H1 (cell line): ENCODE data around the gene TOP3B. TPM values are rescaled to one million over a fixed set of nuclear protein-coding genes. Genes with fewer than 3 reads are reported as not detected.

Experiments
- CTCF ChIA-PET: fragments of 300-600 bp; sonication (Branson Sonifier 250); formaldehyde crosslinking; loops from one replicate; lab custom pipeline; 2021; ENCODE audit not compliant: partially characterized antibody; lab: Charles Lee
- POLR2A ChIA-PET: fragments of 300-600 bp; sonication (Branson Sonifier 250); formaldehyde crosslinking; loops from one replicate; lab custom pipeline; 2021; ENCODE audit warnings: inconsistent platforms; ENCODE audit not compliant: partially characterized antibody; lab: Charles Lee
- DNase-seq, 2 experiments: peaks; one replicate each; pipeline versions ENCODE4 v3.0.0 to v3.0.0-alpha.2; 2010 to 2022; ENCODE audit warnings: low spot score in 2 of 2, low read depth in 1 of 2, mixed read lengths in 1 of 2
- FAIRE-seq: peaks from 2 replicates; lab custom pipeline; 2011; peaks lifted over from hg19 to GRCh38; lab: Jason Lieb, UNC
- H2AFZ ChIP-seq: 2 replicates; pipeline ENCODE4 v1.8.1; 2012; ENCODE audit warnings: low read length, inconsistent platforms
- H2AK5ac ChIP-seq: 2 replicates; pipeline ENCODE4 v1.6.1; 2013; ENCODE audit warnings: low read depth, low read length
- H2BK120ac ChIP-seq: replicated peaks from 2 replicates; pipeline ENCODE3; 2013; ENCODE audit warnings: low read depth, low read length, inconsistent platforms
- H2BK12ac ChIP-seq: 2 replicates; pipeline ENCODE4 v1.6.1; 2013; ENCODE audit warnings: low read depth, low read length
- H2BK15ac ChIP-seq: 2 replicates; pipeline ENCODE4 v1.6.1; 2013; ENCODE audit warnings: low read length
- H2BK20ac ChIP-seq: 2 replicates; pipeline ENCODE4 v1.6.1; 2013; ENCODE audit warnings: low read length
- H2BK5ac ChIP-seq: 2 replicates; pipeline ENCODE4 v1.6.1; 2013; ENCODE audit warnings: low read depth, low read length
- H3K14ac ChIP-seq: 2 replicates; pipeline ENCODE4 v1.6.1; 2013; ENCODE audit warnings: inconsistent platforms; ENCODE audit not compliant: insufficient read length
- H3K18ac ChIP-seq: 2 replicates; pipeline ENCODE4 v1.6.1; 2013; ENCODE audit warnings: low read length; ENCODE audit errors: extremely low read depth
- H3K23ac ChIP-seq: 2 replicates; pipeline ENCODE4 v1.6.1; 2013; ENCODE audit warnings: inconsistent platforms; ENCODE audit not compliant: insufficient read length
- H3K23me2 ChIP-seq: 2 replicates; pipeline ENCODE4 v1.6.1; 2013; ENCODE audit warnings: low read depth, low read length
- H3K27ac ChIP-seq: 2 replicates; pipeline ENCODE4 v1.6.1; 2011; ENCODE audit warnings: low read depth, low read length, inconsistent platforms
- H3K27me3 ChIP-seq, 4 experiments: replicated peaks in 1 of 4; 1 replicate in 1 of 4; 2 replicates in 3 of 4; pipeline versions ENCODE4 v1.6.1 to v1.8.1; 2011 to 2013; ENCODE audit warnings: low read length in 3 of 4, mild to moderate bottlenecking in 3 of 4, inconsistent platforms in 2 of 4, mixed read lengths in 2 of 4, moderate library complexity in 1 of 4; ENCODE audit not compliant: control insufficient read depth in 3 of 4, insufficient read depth in 3 of 4; ENCODE audit errors: extremely low read depth in 1 of 4
- H3K36me3 ChIP-seq, 4 experiments: 2 replicates each; pipeline versions ENCODE4 v1.6.1 to v1.8.1; 2011 to 2013; ENCODE audit warnings: mild to moderate bottlenecking in 4 of 4, low read length in 3 of 4, moderate library complexity in 2 of 4, control low read depth in 1 of 4, inconsistent platforms in 1 of 4; ENCODE audit not compliant: insufficient read depth in 4 of 4, control insufficient read depth in 2 of 4
- H3K4ac ChIP-seq: replicated peaks from 2 replicates; pipeline ENCODE3; 2013; ENCODE audit warnings: low read length, low read depth, mixed read lengths, inconsistent platforms; ENCODE audit not compliant: insufficient read length
- H3K4me1 ChIP-seq, 4 experiments: replicated peaks in 1 of 4; 1 replicate in 1 of 4; 2 replicates in 3 of 4; pipeline versions ENCODE4 v1.6.1 to v1.8.1; 2011 to 2013; ENCODE audit warnings: low read length in 3 of 4, inconsistent platforms in 2 of 4, mixed read lengths in 1 of 4; ENCODE audit not compliant: insufficient read depth in 4 of 4, control insufficient read depth in 3 of 4
- H3K4me2 ChIP-seq, 2 experiments: 2 replicates each; pipeline versions ENCODE4 v1.6.1 to v1.8.1; 2011 to 2013; ENCODE audit warnings: low read depth in 2 of 2, low read length in 2 of 2, control low read depth in 1 of 2, inconsistent platforms in 1 of 2, mild to moderate bottlenecking in 1 of 2; ENCODE audit not compliant: insufficient read depth in 1 of 2
- H3K4me3 ChIP-seq, 4 experiments: fragments of 200-600, 300-600 bp in 1 of 4; sonication (generic), shearing (Covaris generic), sonication (Bioruptor Twin) in 1 of 4; 2 replicates each; pipeline versions ENCODE4 v1.5.1 to v1.8.1; 2011 to 2016; ENCODE audit warnings: low read length in 4 of 4, low read depth in 3 of 4, control low read depth in 2 of 4, inconsistent platforms in 2 of 4, mild to moderate bottlenecking in 2 of 4, mixed read lengths in 1 of 4, moderate library complexity in 1 of 4; ENCODE audit not compliant: insufficient read depth in 2 of 4; ENCODE audit errors: extremely low read depth in 1 of 4
- H3K56ac ChIP-seq: replicated peaks from 2 replicates; pipeline ENCODE3; 2013; ENCODE audit warnings: low read depth, mild to moderate bottlenecking, mixed read lengths, low read length, inconsistent platforms; ENCODE audit not compliant: insufficient read length
- H3K79me1 ChIP-seq: 2 replicates; pipeline ENCODE4 v1.6.1; 2013; ENCODE audit warnings: low read depth, low read length, control low read depth
- H3K79me2 ChIP-seq, 2 experiments: 2 replicates each; pipeline versions ENCODE4 v1.6.1 to v1.8.1; 2012 to 2013; ENCODE audit warnings: low read length in 2 of 2, mild to moderate bottlenecking in 2 of 2, inconsistent platforms in 1 of 2; ENCODE audit not compliant: insufficient read depth in 2 of 2, control insufficient read depth in 1 of 2
- H3K9ac ChIP-seq, 4 experiments: replicated peaks in 1 of 4; 1 replicate in 1 of 4; 2 replicates in 3 of 4; pipeline versions ENCODE4 v1.6.1 to v1.8.1; 2011 to 2013; ENCODE audit warnings: low read depth in 3 of 4, low read length in 3 of 4, control low read depth in 2 of 4, mild to moderate bottlenecking in 2 of 4, moderate library complexity in 2 of 4, inconsistent platforms in 1 of 4; ENCODE audit errors: extremely low read depth in 1 of 4
- H3K9me3 ChIP-seq, 2 experiments: 2 replicates each; pipeline versions ENCODE4 v1.6.1 to v1.8.1; 2012 to 2013; ENCODE audit warnings: mild to moderate bottlenecking in 2 of 2, moderate library complexity in 2 of 2, control low read depth in 1 of 2, inconsistent platforms in 1 of 2, low read depth in 1 of 2, low read length in 1 of 2, mixed read lengths in 1 of 2; ENCODE audit not compliant: insufficient read depth in 2 of 2
- H4K20me1 ChIP-seq, 2 experiments: replicated peaks in 1 of 2; 2 replicates each; pipeline versions ENCODE3 to v1.8.1; 2011 to 2013; ENCODE audit warnings: inconsistent platforms in 2 of 2, low read length in 2 of 2, mild to moderate bottlenecking in 1 of 2; ENCODE audit not compliant: insufficient read depth in 2 of 2, control insufficient read depth in 1 of 2
- H4K5ac ChIP-seq: 2 replicates; pipeline ENCODE4 v1.6.1; 2013; ENCODE audit warnings: low read length, low read depth, mixed read lengths, inconsistent platforms; ENCODE audit not compliant: insufficient read length
- H4K8ac ChIP-seq: 2 replicates; pipeline ENCODE4 v1.8.0; 2013; ENCODE audit warnings: mild to moderate bottlenecking, moderate library complexity, low read length, inconsistent platforms; ENCODE audit not compliant: insufficient read depth; ENCODE audit errors: extremely low read depth
- H4K91ac ChIP-seq: replicated peaks from 2 replicates; pipeline ENCODE3; 2013; ENCODE audit warnings: low read length, mixed read lengths, inconsistent platforms; ENCODE audit not compliant: insufficient read length
- CBX8 ChIP-seq: fragments of 300-800, 300-1000 bp; sonication (generic); IDR thresholded peaks from 2 replicates; pipeline ENCODE4 v1.7.1; 2016; ENCODE audit warnings: low read depth, low read length, borderline replicate concordance
- KDM5A ChIP-seq: fragments of 200-600 bp; IDR thresholded peaks from 2 replicates; pipeline ENCODE4 v1.7.1; 2012; ENCODE audit warnings: mild to moderate bottlenecking, low read length, inconsistent platforms, mixed read lengths
- MAFK ChIP-seq: IDR thresholded peaks from 2 replicates; pipeline ENCODE4 v1.6.1; 2012; ENCODE audit warnings: low read depth, mild to moderate bottlenecking, improper control_type of control experiment, low read length
- SP1 ChIP-seq: IDR thresholded peaks from 2 replicates; pipeline ENCODE4 v1.6.1; 2011; ENCODE audit warnings: low read depth, low read length
- TCF12 ChIP-seq: IDR thresholded peaks from 2 replicates; pipeline ENCODE4 v1.6.1; 2011; ENCODE audit warnings: low read depth, mild to moderate bottlenecking, low read length
- YY1 ChIP-seq: IDR thresholded peaks from 2 replicates; pipeline ENCODE4 v1.6.1; 2011; ENCODE audit warnings: low read depth, mild to moderate bottlenecking, low read length
- WGBS, 2 experiments: shearing (Covaris generic) in 1 of 2; methylation state at CpG; one replicate each; pipeline versions ENCODE4 v1.1.6 to v1.1.7; 2013 to 2015; ENCODE audit warnings: low lambda C conversion rate in 2 of 2, mixed read lengths in 2 of 2, inconsistent platforms in 1 of 2, low coverage in 1 of 2, missing lambda C conversion rate in 1 of 2; ENCODE audit not compliant: insufficient replicate concordance in 2 of 2, insufficient coverage in 1 of 2, insufficient read length in 1 of 2; ENCODE audit errors: extremely low coverage in 1 of 2, missing lambda C conversion rate in 1 of 2; 5-methylcytosine and 5-hydroxymethylcytosine counted together
- polyA plus RNA-seq, 7 experiments: library from polyadenylated mRNA; depleted of rRNA in 3 of 7; stranded (reverse) in 5 of 7; unstranded in 2 of 7; fragments of >200 nt in 5 of 7; fragments of 200-250 nt in 2 of 7; gene quantifications; 1 replicate in 5 of 7; 2 replicates in 1 of 7; 4 replicates in 1 of 7; pipeline versions ENCODE4 v1.2.1 to v1.2.3, GENCODE V29; 2011 to 2013; ENCODE audit warnings: missing spikeins in 2 of 7, mixed read lengths in 2 of 7
- total RNA-seq: library from RNA; stranded (reverse); fragmentation: NEBNext Ultra II Directional; extraction: Animal tissue kit (Norgen Biotek cat#: 25700); gene quantifications from 2 replicates; pipeline ENCODE4 v1.2.1, GENCODE V29; 2021
- TF ChIP-seq, protein P1 (sequence below), 3 experiments: IDR thresholded peaks; 1 replicate in 2 of 3; 2 replicates in 1 of 3; pipeline versions ENCODE4 v1.5.1 to v1.6.1; 2011; ENCODE audit warnings: low read length in 3 of 3, mild to moderate bottlenecking in 3 of 3, inconsistent platforms in 2 of 3, low read depth in 1 of 3, moderate library complexity in 1 of 3; ENCODE audit not compliant: insufficient read depth in 1 of 3; ENCODE audit errors: control extremely low read depth in 1 of 3

TOP3B gene
- total and polyA plus RNA-seq, 2 of the 8 experiments (the other 6 are each of a cell fraction or from before 2014, with no cell fraction given): 30.4 to 52.8 TPM

DNA sequence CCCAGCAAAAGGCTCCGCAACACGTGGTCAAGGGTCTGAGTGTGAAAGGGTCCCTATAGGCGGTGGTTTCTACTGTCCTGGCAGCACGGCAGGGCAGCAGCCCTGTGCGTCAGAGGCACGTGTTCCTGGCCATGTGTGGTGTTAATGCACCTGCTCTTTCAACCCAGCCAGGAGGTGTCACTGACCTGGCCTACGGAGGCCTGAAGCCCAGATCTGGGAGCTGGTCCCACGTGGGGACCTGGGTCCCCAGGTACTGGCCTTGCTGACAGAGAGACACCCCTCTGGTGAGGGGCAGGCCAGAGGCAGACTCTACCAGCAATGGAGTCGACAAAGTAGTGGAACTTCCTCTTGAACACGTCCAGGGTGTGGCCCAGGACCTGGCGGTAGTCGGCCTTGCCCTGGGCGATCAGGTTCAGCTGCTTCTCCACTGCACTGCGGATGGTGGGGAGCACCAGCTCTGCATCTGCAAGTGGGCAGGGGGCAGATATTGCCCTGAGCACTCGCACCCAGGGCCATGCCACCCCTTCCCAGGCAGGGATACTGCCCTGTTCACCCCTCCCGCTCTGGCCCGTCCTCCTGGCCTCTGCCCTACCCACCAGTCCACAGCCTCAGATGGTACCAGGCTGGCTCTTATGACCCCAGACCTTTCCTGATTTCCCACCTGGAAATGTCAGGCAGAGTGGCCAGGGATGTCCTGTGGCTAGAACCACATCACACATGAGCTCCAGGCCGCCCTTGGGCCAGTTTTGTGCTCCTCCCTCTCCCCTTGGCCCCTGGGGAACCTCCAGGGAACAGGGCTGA lies 23.1 kb downstream of the TOP3B start:
- H3K4me3 ChIP-seq: no peak overlapping the region
- no peak overlapping the region for H2AFZ ChIP-seq
- ChIA-PET CTCF (interaction anchor here (1.0 to 4.6 kb wide), 2 partner anchors 12 to 336 kb away, joined by 3 to 26 read pairs; no protein-coding TSS in a partner anchor), POLR2A (interaction anchor here (0.6 to 5.4 kb wide), 7 partner anchors 8 to 146 kb away, joined by 3 to 37 read pairs (median 4); partner anchors contain the start of gene TOP3B)
- H3K4ac ChIP-seq: no peak overlapping the region
- no peak overlapping the region for H3K18ac ChIP-seq
- no peaks in the 10 kb centered on the region for H3K23me2 ChIP-seq
- no peak for FAIRE-seq
- no peak overlapping the region for H3K9ac ChIP-seq
- TF ChIP-seq CBX8 (no peak), TCF12 (no peak), MAFK (no peak), SP1 (no peak), KDM5A (no peak), YY1 (no peak)
- TF ChIP-seq, protein P1, sequence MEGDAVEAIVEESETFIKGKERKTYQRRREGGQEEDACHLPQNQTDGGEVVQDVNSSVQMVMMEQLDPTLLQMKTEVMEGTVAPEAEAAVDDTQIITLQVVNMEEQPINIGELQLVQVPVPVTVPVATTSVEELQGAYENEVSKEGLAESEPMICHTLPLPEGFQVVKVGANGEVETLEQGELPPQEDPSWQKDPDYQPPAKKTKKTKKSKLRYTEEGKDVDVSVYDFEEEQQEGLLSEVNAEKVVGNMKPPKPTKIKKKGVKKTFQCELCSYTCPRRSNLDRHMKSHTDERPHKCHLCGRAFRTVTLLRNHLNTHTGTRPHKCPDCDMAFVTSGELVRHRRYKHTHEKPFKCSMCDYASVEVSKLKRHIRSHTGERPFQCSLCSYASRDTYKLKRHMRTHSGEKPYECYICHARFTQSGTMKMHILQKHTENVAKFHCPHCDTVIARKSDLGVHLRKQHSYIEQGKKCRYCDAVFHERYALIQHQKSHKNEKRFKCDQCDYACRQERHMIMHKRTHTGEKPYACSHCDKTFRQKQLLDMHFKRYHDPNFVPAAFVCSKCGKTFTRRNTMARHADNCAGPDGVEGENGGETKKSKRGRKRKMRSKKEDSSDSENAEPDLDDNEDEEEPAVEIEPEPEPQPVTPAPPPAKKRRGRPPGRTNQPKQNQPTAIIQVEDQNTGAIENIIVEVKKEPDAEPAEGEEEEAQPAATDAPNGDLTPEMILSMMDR (IDR thresholded peaks at IDR 0.05; ENCODE audit: control extremely low read depth in 1 of 3, insufficient read depth in 1 of 3, low read depth in 1 of 3, low read length in 3 of 3): no peak
- H4K8ac ChIP-seq: no peak overlapping the region; the same call in 1 of the 2 replicates
- H4K20me1 ChIP-seq: peaks cover 4 to 19% of the 10 kb centered on the region in 2 experiments
- no peaks in the 10 kb centered on the region for H3K79me1 ChIP-seq
- H2BK120ac ChIP-seq: no peak overlapping the region
- 89% methylated on average over 18 of the region's 18 CpGs; no CpG with 5 or more reads in 1 of the 2 experiments for WGBS, 2 experiments
- H4K91ac ChIP-seq: no peak overlapping the region
- no peak overlapping the region for H2AK5ac ChIP-seq
- H3K79me2 ChIP-seq: no peaks in the 10 kb centered on the region
- no peak overlapping the region for H3K56ac ChIP-seq
- H3K27me3 ChIP-seq: no peaks in the 10 kb centered on the region; a peak in 1 of 7 replicates
- no peak overlapping the region for H3K14ac ChIP-seq
- H3K36me3 ChIP-seq: peaks cover 12 to 44% (median 35%) of the 10 kb centered on the region in 4 experiments; a peak in 7 of 8 replicates
- no peak overlapping the region for H3K23ac ChIP-seq
- no peak overlapping the region for H2BK12ac ChIP-seq
- H3K9me3 ChIP-seq: peaks cover 0 to 8% of the 10 kb centered on the region in 2 experiments; a peak in 1 of 4 replicates
- DNase-seq: no peak
- H2BK15ac ChIP-seq: no peak overlapping the region
- H3K4me2 ChIP-seq: no peak overlapping the region
- 0 out of 2 replicates have a peak overlapping the region, but pooled peaks have one; percentile 24 for H2BK5ac ChIP-seq
- H3K4me1 ChIP-seq: no peaks in the 10 kb centered on the region
- no peak overlapping the region for H2BK20ac ChIP-seq
- no peak overlapping the region for H3K27ac ChIP-seq
- no peak overlapping the region for H4K5ac ChIP-seq
